ENCODE measurements around the gene P2RX3.
"Not testable (repeated sequence)": the region's sequence is repeated elsewhere in the genome, so short reads cannot be mapped to it uniquely, and the experiment has no call there.

Gene P2RX3

DNA sequence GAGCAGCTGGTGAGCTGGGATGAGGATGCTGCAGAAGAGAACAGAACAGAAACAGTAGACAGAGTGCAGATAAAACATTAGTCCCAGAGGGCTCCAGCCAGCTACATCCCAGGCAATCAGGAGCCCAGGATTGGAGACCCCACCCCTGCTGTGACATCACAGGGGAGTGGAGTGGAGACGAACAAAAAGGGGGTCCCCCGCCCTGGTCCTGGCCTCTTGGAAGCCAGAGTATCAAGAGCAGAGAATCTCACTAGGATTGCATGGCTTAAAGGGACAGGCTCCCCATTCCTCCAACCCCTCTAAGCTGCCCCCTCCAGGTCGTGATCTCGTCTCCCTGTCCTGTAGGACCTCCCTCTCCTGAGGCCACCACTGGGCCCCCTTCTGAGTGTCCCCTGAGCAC is at the start of gene P2RX3:
P2RX3 (plus strand) TSS at position 211 of the 400 bp plus-strand sequence. CDS start 199 bp downstream, outside the sequence.
- Histone ChIP-seq H3K27ac (no peak within 1 kb of the TSS), H3K4me3 (ENCODE audit: low read depth in 1 of 2, low read length in 1 of 2) (no peak within 1 kb of the TSS)

DNA sequence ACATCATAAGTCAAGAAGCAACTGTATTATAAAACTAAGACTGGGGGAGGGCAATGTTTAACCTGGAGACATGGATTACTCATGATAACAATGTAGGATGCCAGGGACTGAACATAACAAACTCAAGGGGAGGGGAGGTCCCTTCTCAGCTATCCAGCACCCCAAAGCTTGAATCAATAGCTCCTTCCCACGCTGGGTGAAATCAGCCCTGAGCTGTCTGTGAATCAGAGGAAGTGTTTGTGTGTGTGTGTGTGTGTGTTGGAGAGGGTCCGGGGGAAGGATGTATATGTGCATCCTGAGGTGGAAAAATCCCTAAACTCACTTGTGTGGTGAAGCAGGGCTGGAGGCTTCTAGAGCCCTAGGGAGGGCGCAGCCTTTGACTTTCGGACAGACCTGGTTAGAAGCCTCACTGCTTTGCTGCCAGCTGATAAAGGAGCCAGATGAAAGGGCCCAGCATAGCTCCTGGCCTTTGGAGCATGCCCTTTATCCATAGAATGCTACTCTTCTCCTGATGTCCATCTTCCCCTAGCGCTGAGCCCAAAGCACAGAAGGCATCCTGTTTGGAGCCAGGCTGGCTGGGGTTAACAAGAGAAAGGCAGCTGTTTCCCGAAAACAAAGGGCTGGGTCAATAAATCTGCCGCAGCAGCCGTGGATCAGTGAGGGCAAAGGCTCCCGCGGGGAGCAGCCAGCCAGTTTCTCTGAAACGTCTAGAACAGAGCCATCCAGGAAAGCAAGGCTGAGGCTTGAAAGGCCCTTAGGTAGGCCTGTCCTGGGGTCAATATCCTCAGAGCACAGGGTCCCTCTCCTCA is 49.2 kb upstream of the P2RX3 start:
- no peaks in the 10 kb centered on the region for H3K9me3 ChIP-seq
- no peak overlapping the region for H3K27ac ChIP-seq
- TF ChIP-seq CTCF (IDR thresholded peaks at IDR 0.05): no peak
- no peaks in the 10 kb centered on the region for H3K4me1 ChIP-seq (ENCODE audit: control insufficient read depth in 1 of 2, insufficient read depth in 1 of 2, low read depth in 1 of 2, low read length in 1 of 2)
- H3K27me3 ChIP-seq: peaks cover 28% of the 10 kb centered on the region
- H3K36me3 ChIP-seq: no peaks in the 10 kb centered on the region
- H3K4me3 ChIP-seq (ENCODE audit: low read depth in 1 of 2, low read length in 1 of 2): no peak overlapping the region

More for the DNA sequence above, at the start of gene P2RX3:
- Histone ChIP-seq H3K9me3 (no peaks in the 10 kb centered on the region), H3K4me1 (ENCODE audit: control insufficient read depth in 1 of 2, insufficient read depth in 1 of 2, low read depth in 1 of 2, low read length in 1 of 2) (peaks cover 6 to 12% of the 10 kb centered on the region in 2 experiments), H3K27me3 (peaks cover 10% of the 10 kb centered on the region), H3K36me3 (no peaks in the 10 kb centered on the region)
- no peak for TF ChIP-seq CTCF (IDR thresholded peaks at IDR 0.05)

- Histone ChIP-seq H3K27me3 (peaks cover 28% of the 10 kb centered on the region), H3K27ac (no peak overlapping the region), H3K4me3 (ENCODE audit: low read depth in 1 of 2, low read length in 1 of 2) (no peak overlapping the region), H3K4me1 (ENCODE audit: control insufficient read depth in 1 of 2, insufficient read depth in 1 of 2, low read depth in 1 of 2, low read length in 1 of 2) (no peaks in the 10 kb centered on the region), H3K36me3 (no peaks in the 10 kb centered on the region), H3K9me3 (no peaks in the 10 kb centered on the region)
- TF ChIP-seq CTCF (IDR thresholded peaks at IDR 0.05): no peak
Measured at GRCh38 chr11:57290288-57290687, 47.9 kb upstream of the P2RX3 start.

GRCh38 chr11:57294225-57295131 is 43.7 kb upstream of the P2RX3 start:
- no peak overlapping the region for H3K27ac ChIP-seq
- peaks cover 12% of the 10 kb centered on the region for H3K27me3 ChIP-seq
- H3K9me3 ChIP-seq: no peaks in the 10 kb centered on the region
- H3K4me1 ChIP-seq (ENCODE audit: control insufficient read depth in 1 of 2, insufficient read depth in 1 of 2, low read depth in 1 of 2, low read length in 1 of 2): no peaks in the 10 kb centered on the region
- TF ChIP-seq CTCF (IDR thresholded peaks at IDR 0.05): no peak
- no peak overlapping the region for H3K4me3 ChIP-seq (ENCODE audit: low read depth in 1 of 2, low read length in 1 of 2)
- H3K36me3 ChIP-seq: no peaks in the 10 kb centered on the region

DNA sequence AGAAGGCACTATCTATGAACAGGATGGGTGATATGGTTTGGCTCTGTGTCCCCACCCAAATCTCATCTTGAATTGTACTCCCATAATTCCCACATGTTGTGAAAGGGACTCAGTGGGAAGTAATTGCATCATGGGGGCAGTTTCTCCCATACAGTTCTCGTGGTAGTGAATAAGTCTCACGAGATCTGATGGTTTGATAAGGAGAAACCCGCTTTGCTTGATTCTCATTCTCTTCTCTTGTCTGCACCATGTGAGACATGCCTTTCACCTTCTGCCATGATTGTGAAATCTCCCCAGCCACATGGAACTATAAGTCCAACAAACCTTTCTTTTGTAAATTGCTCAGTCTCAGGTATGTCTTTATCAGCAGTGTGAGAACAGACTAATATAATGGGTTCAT is 41.9 kb upstream of the P2RX3 start:
- not testable (repeated sequence) for H3K36me3 ChIP-seq

DNA sequence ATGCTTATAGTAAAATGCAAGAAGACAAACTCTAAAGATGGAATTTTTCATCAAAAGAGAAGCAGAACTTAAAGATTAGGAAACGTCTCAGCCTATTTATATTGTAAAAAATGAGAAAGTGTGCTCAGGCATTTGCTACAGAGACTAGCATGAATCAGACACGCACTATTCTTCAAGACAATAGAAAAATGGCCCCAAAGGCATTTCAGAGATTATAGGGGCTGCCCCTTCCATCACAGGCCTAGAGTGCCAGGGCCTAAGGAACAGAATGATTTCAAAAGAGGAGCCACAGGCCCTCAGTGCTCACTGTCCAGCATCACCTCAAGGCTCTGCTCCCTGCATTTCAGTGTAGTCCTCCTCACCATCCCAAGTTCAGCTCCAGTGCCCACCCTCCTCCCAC is 40.9 kb upstream of the P2RX3 start:
- H3K27ac ChIP-seq: no peak overlapping the region

More for the DNA sequence above, 41.9 kb upstream of the P2RX3 start:
- not testable (repeated sequence) for H3K27ac ChIP-seq; H3K4me3 ChIP-seq (ENCODE audit: low read depth in 1 of 2, low read length in 1 of 2); H3K9me3 ChIP-seq; H3K27me3 ChIP-seq; H3K4me1 ChIP-seq (ENCODE audit: control insufficient read depth in 1 of 2, insufficient read depth in 1 of 2, low read depth in 1 of 2, low read length in 1 of 2)

More for the DNA sequence above, 40.9 kb upstream of the P2RX3 start:
- Histone ChIP-seq H3K4me1 (ENCODE audit: control insufficient read depth in 1 of 2, insufficient read depth in 1 of 2, low read depth in 1 of 2, low read length in 1 of 2) (no peaks in the 10 kb centered on the region), H3K27me3 (no peaks in the 10 kb centered on the region), H3K9me3 (no peaks in the 10 kb centered on the region), H3K36me3 (no peaks in the 10 kb centered on the region), H3K4me3 (ENCODE audit: low read depth in 1 of 2, low read length in 1 of 2) (no peak overlapping the region)
- no peak for TF ChIP-seq CTCF (IDR thresholded peaks at IDR 0.05)
